Measurements from ENCODE around the gene TRMT11. TPM values are rescaled to one million over a fixed set of nuclear protein-coding genes. Genes with fewer than 3 reads are reported as not detected.
A peak's percentile ranks its signal among the peaks of the same experiment; 100 is the strongest.

Gene TRMT11
- total RNA-seq, 4 donors from 2014 or later, result 13.3 to 49.7 (median 22.3) TPM

- TF ChIP-seq POLR2AphosphoS5 (IDR thresholded peaks at IDR 0.05) (no peak), CTCF (IDR thresholded peaks at IDR 0.05) (peak; percentile 28 to 58 (median 52)), EP300 (IDR thresholded peaks at IDR 0.05) (no peak), POLR2A (IDR thresholded peaks at IDR 0.05) (no peak)
- Histone ChIP-seq H3K4me1 (no peaks in the 10 kb centered on the region), H3K27ac (peak overlapping the region in 1 of 4 donors; percentile 28), H3K9me3 (no peaks in the 10 kb centered on the region), H3K36me3 (peaks cover 0 to 47% of the 10 kb centered on the region in 2 donors), H3K4me3 (no peak overlapping the region), H3K27me3 (no peaks in the 10 kb centered on the region)
- 25 to 34% methylated on average over 5 of the region's 5 CpGs for WGBS, 2 donors (ENCODE audit: low coverage in 1 of 2)
- ATAC-seq, result peak; percentile 71
These were observed 12.0 kb upstream of the TRMT11 start for GRCh38 chr6:125974214-125974866.

- TF ChIP-seq POLR2A (IDR thresholded peaks at IDR 0.05) (no peak), POLR2AphosphoS5 (IDR thresholded peaks at IDR 0.05) (no peak), EP300 (IDR thresholded peaks at IDR 0.05) (no peak), CTCF (IDR thresholded peaks at IDR 0.05) (no peak)
- WGBS, 2 donors (ENCODE audit: low coverage in 1 of 2), result 91 to 96% methylated on average over 3 of the region's 3 CpGs
- Histone ChIP-seq H3K36me3 (peaks cover 0 to 47% of the 10 kb centered on the region in 2 donors), H3K4me3 (no peak overlapping the region), H3K27me3 (no peaks in the 10 kb centered on the region), H3K4me1 (no peaks in the 10 kb centered on the region), H3K27ac (no peak overlapping the region), H3K9me3 (no peaks in the 10 kb centered on the region)
- ATAC-seq, result no peak
These were observed 7.2 kb upstream of the TRMT11 start for GRCh38 chr6:125979101-125979500.

DNA sequence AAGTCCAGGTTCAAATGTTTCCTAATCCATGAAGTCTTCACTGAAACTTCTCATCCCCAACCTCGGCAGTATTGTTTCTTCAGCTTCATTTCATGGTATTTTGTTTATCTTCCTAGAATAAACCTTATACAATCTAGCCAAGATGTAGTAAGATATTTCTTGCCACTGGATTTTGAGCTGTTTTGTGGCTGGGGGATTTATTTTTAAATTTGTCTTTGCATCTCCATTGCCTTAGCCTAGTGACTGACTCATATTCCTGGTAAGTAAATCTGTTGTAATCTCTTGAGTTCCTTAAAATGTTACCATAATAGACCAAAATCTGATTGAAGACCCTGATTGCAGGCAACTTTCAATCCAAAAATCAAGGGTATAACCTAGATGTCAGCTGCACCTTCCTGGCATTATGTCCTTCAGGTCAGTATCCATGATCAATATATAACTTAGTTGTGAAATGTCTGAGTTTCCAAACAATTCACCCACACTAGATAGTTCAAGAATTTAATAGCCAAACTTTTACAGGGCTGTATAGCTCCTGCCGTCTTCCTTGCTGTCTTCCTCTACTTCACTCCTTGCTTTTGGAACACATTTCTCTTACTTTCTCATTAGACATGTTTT is 4.7 kb upstream of the TRMT11 start:
- Histone ChIP-seq H3K27ac (no peak overlapping the region), H3K4me1 (peaks cover 0 to 9% (median 2%) of the 10 kb centered on the region in 3 donors), H3K4me3 (no peak overlapping the region), H3K27me3 (no peaks in the 10 kb centered on the region), H3K36me3 (peaks cover 0 to 34% of the 10 kb centered on the region in 2 donors), H3K9me3 (no peaks in the 10 kb centered on the region)
- ATAC-seq, result no peak
- 72 to 75% methylated on average over 2 of the region's 2 CpGs for WGBS, 2 donors (ENCODE audit: low coverage in 1 of 2)
- TF ChIP-seq EP300 (IDR thresholded peaks at IDR 0.05) (no peak), CTCF (IDR thresholded peaks at IDR 0.05) (no peak), POLR2A (IDR thresholded peaks at IDR 0.05) (no peak), POLR2AphosphoS5 (IDR thresholded peaks at IDR 0.05) (no peak)

- ATAC-seq, result no peak
- Histone ChIP-seq H3K4me3 (no peak overlapping the region), H3K4me1 (peaks cover 0 to 26% (median 2%) of the 10 kb centered on the region in 3 donors), H3K9me3 (no peaks in the 10 kb centered on the region), H3K36me3 (peaks cover 0 to 21% of the 10 kb centered on the region in 2 donors), H3K27me3 (no peaks in the 10 kb centered on the region), H3K27ac (no peak overlapping the region)
- TF ChIP-seq POLR2A (IDR thresholded peaks at IDR 0.05) (no peak), POLR2AphosphoS5 (IDR thresholded peaks at IDR 0.05) (no peak), EP300 (IDR thresholded peaks at IDR 0.05) (no peak), CTCF (IDR thresholded peaks at IDR 0.05) (no peak)
- WGBS, 2 donors (ENCODE audit: low coverage in 1 of 2), result 56 to 67% methylated on average over 4 of the region's 4 CpGs
These were observed 2.9 kb upstream of the TRMT11 start for GRCh38 chr6:125983246-125983945.
